ENCODE results near the gene NRROS.

- no peak for TF ChIP-seq CTCF (IDR thresholded peaks at IDR 0.05; ENCODE audit: low read length)
- TF ChIP-seq EZH2phosphoT487 (IDR thresholded peaks at IDR 0.05; ENCODE audit: low read length) = no peak
- TF ChIP-seq EZH2 (optimal IDR thresholded peaks at IDR 0.05; ENCODE audit: low read depth, low read length) = no peak
These were observed 46.9 kb downstream of the NRROS start for GRCh38 chr3:196686436-196686835.

Measured in MM.1S (cell line).